ENCODE data around the gene SCRT2. TPM values are rescaled to one million over a fixed set of nuclear protein-coding genes. Genes with fewer than 3 reads are reported as not detected.
"Not testable (repeated sequence)": the region's sequence is repeated elsewhere in the genome, so short reads cannot be mapped to it uniquely, and the experiment has no call there.

The SCRT2 gene
- total and polyA plus RNA-seq, 2 donors from 2014 or later, result not detected

DNA sequence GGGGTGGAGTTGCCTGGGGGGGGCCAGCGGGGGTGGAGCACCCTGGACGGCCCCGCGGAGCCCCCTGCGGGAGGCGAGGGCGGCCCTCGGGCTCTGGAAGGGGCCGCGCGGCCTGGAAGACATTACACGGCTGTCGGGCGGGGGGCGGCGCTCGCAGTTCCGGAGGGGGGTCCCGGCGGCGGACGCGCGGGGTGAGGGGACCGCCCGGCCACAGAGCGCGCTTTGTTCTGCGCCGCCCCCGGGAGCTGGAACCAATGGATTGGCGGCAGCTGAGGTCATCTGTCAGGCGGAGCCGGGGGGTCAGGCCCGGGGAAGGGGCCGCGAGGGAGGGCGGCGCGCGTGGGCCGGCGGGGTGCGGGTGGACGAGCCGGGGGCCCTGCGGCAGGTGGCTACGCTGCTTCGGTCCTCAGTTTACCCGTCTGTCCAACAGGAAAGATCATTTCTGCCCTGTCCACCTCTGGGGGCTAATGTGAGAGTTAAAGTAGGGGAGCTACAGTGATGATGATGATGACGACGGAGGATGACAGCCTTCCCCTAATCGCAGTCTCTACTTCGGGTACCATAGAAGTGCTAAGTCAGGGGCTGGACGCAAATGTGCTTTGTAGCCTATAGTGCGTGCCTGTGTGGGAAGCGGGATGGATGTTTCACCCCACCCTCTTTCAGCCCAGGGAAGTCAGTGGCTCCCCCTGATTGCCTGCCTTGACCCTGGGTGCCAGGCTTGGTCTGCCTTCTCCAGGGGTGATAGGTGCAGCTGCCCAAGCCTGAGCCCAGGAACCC lies 33.0 kb downstream of the SCRT2 start:
- intact Hi-C loops (cut with DNase I), result loop anchor here (10.0 kb wide), 1 partner anchor 78 kb away; no protein-coding TSS in a partner anchor
- DNase-seq (peak in 4 of 5 donors; percentile 70 to 93 (median 81)), FAIRE-seq (no peak)
- H3K9ac ChIP-seq (ENCODE audit: low read length in 3 of 3), result no peak overlapping the region
- H3K4me3 ChIP-seq (ENCODE audit: low read length in 3 of 3), result peak overlapping the region in 1 of 3 donors; percentile 17
- TF ChIP-seq, protein P1, sequence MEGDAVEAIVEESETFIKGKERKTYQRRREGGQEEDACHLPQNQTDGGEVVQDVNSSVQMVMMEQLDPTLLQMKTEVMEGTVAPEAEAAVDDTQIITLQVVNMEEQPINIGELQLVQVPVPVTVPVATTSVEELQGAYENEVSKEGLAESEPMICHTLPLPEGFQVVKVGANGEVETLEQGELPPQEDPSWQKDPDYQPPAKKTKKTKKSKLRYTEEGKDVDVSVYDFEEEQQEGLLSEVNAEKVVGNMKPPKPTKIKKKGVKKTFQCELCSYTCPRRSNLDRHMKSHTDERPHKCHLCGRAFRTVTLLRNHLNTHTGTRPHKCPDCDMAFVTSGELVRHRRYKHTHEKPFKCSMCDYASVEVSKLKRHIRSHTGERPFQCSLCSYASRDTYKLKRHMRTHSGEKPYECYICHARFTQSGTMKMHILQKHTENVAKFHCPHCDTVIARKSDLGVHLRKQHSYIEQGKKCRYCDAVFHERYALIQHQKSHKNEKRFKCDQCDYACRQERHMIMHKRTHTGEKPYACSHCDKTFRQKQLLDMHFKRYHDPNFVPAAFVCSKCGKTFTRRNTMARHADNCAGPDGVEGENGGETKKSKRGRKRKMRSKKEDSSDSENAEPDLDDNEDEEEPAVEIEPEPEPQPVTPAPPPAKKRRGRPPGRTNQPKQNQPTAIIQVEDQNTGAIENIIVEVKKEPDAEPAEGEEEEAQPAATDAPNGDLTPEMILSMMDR (IDR thresholded peaks at IDR 0.05; ENCODE audit: borderline replicate concordance, extremely low read depth, insufficient read depth), result no peak
- H3K4me1 ChIP-seq (ENCODE audit: control insufficient read depth in 2 of 3, insufficient read depth in 2 of 3, low read depth in 1 of 3, low read length in 3 of 3), result peaks cover 0 to 5% (median 4%) of the 10 kb centered on the region in 3 donors
- H3K9me3 ChIP-seq (ENCODE audit: control insufficient read depth in 2 of 3, insufficient read depth in 1 of 3, low read length in 3 of 3), result no peaks in the 10 kb centered on the region
- no peaks in the 10 kb centered on the region for H3K27me3 ChIP-seq (ENCODE audit: control insufficient read depth, insufficient read depth, low read length)
- H3K27ac ChIP-seq (ENCODE audit: low read depth in 2 of 2, low read length in 2 of 2), result peak overlapping the region in 1 of 2 donors; percentile 28
- peaks cover 0 to 3% (median 1%) of the 10 kb centered on the region in 3 donors for H3K36me3 ChIP-seq (ENCODE audit: control insufficient read depth in 2 of 3, insufficient read depth in 3 of 3, low read length in 3 of 3)

DNA sequence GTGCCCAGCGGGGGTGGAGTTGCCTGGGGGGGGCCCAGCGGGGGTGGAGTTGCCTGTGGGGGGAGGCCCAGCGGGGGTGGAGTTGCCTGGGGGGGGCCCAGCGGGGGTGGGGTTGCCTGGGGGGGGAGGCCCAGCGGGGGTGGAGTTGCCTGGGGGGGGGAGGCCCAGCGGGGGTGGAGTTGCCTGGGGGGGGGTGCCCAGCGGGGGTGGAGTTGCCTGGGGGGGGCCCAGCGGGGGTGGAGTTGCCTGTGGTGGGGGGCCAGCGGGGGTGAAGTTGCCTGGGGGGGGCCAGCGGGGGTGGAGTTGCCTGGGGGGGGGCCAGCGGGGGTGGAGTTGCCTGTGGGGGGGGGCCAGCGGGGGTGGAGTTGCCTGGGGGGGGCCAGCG lies 33.6 kb downstream of the SCRT2 start:
- FAIRE-seq, result not testable (repeated sequence)

DNA sequence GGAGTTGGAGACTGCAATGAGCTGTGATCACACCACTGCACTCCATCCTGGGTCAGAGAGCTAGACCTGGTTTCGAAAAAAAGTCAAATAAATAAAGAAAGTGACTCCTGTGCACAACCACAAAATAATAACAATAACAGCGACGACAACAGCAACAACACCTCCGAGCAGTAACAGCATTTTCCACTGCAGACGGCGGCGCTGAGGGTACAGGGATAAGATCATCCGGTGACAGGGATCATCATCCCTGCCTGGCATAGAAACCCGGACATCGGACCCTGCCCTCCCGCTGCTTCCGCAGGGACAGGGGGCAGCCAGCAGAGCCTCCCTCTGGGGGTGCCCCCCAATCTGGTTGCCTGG lies 34.1 kb downstream of the SCRT2 start:
- TF ChIP-seq, protein P1 (IDR thresholded peaks at IDR 0.05; ENCODE audit: borderline replicate concordance, extremely low read depth, insufficient read depth), result no peak
- DNase-seq, result peak in 3 of 5 donors; percentile 50 to 67 (median 54)
- FAIRE-seq, result no peak
- H3K4me1 ChIP-seq (ENCODE audit: control insufficient read depth in 2 of 3, insufficient read depth in 2 of 3, low read depth in 1 of 3, low read length in 3 of 3), result peaks cover 0 to 5% (median 4%) of the 10 kb centered on the region in 3 donors
- no peaks in the 10 kb centered on the region for H3K27me3 ChIP-seq (ENCODE audit: control insufficient read depth, insufficient read depth, low read length)
- H3K4me3 ChIP-seq (ENCODE audit: low read length in 3 of 3), result no peak overlapping the region
- H3K36me3 ChIP-seq (ENCODE audit: control insufficient read depth in 2 of 3, insufficient read depth in 3 of 3, low read length in 3 of 3), result no peaks in the 10 kb centered on the region
- no peak overlapping the region for H3K27ac ChIP-seq (ENCODE audit: low read depth in 2 of 2, low read length in 2 of 2)
- H3K9ac ChIP-seq (ENCODE audit: low read length in 3 of 3), result no peak overlapping the region
- no peaks in the 10 kb centered on the region for H3K9me3 ChIP-seq (ENCODE audit: control insufficient read depth in 2 of 3, insufficient read depth in 1 of 3, low read length in 3 of 3)
- intact Hi-C loops (cut with DNase I), result loop anchor here (10.0 kb wide), 1 partner anchor 77 kb away; no protein-coding TSS in a partner anchor

More for the DNA sequence above, 33.6 kb downstream of the SCRT2 start:
- not testable (repeated sequence) for H3K9ac ChIP-seq (ENCODE audit: low read length in 3 of 3); H3K9me3 ChIP-seq (ENCODE audit: control insufficient read depth in 2 of 3, insufficient read depth in 1 of 3, low read length in 3 of 3); H3K36me3 ChIP-seq (ENCODE audit: control insufficient read depth in 2 of 3, insufficient read depth in 3 of 3, low read length in 3 of 3); H3K4me3 ChIP-seq (ENCODE audit: low read length in 3 of 3); H3K27me3 ChIP-seq (ENCODE audit: control insufficient read depth, insufficient read depth, low read length); DNase-seq; H3K27ac ChIP-seq (ENCODE audit: low read depth in 2 of 2, low read length in 2 of 2); H3K4me1 ChIP-seq (ENCODE audit: control insufficient read depth in 2 of 3, insufficient read depth in 2 of 3, low read depth in 1 of 3, low read length in 3 of 3)
- intact Hi-C loops (cut with DNase I), result loop anchor here (10.0 kb wide), 1 partner anchor 77 kb away; no protein-coding TSS in a partner anchor

DNA sequence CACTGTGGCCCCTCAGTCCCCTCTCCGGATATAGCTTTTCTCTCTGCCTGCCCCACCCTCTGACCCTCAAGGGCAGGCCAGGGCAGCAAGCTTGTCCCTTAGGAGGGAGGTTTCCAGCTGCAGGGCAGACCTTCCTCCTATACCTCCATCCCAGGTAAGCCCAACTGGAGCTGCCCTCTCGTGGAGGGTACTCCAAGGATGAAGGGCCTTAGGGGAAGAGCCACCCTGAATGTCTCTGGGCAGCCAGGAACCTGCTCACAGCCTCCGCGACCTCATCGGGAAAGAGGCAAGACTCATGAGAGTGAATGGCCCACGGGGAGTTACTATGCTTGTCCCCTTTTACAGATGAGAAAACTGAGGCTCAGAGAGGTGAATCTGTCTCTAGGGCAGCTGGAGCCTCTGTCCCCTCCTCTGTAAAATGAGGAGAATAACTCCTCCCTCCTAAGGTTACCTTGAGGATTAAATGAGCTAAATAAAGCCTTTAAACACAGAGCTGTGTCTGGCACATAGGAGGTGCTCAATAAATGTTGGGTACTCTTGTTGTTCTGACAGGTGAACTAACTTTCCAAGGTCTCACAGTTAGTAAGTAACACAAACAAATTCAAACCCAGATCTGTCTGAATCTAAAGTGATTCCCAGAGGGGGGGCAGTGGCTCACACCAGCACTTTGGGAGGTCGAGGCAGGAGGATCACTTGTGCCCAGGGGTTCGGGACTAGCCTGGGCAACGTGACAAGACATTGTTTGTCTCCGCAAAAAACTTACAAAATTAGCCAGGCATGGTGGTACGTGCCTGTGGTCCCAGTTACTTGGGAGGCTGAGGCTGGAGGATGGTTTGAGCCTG lies 34.7 kb downstream of the SCRT2 start:
- Histone ChIP-seq H3K9me3 (ENCODE audit: control insufficient read depth in 2 of 3, insufficient read depth in 1 of 3, low read length in 3 of 3) (no peaks in the 10 kb centered on the region), H3K27ac (ENCODE audit: low read depth in 2 of 2, low read length in 2 of 2) (no peak overlapping the region), H3K9ac (ENCODE audit: low read length in 3 of 3) (no peak overlapping the region), H3K27me3 (ENCODE audit: control insufficient read depth, insufficient read depth, low read length) (no peaks in the 10 kb centered on the region), H3K4me3 (ENCODE audit: low read length in 3 of 3) (no peak overlapping the region), H3K4me1 (ENCODE audit: control insufficient read depth in 2 of 3, insufficient read depth in 2 of 3, low read depth in 1 of 3, low read length in 3 of 3) (peaks cover 0 to 4% (median 4%) of the 10 kb centered on the region in 3 donors), H3K36me3 (ENCODE audit: control insufficient read depth in 2 of 3, insufficient read depth in 3 of 3, low read length in 3 of 3) (no peaks in the 10 kb centered on the region)
- no peak for DNase-seq
- no peak for FAIRE-seq
- intact Hi-C loops (cut with DNase I), result loop anchor here (10.0 kb wide), 1 partner anchor 76 kb away; no protein-coding TSS in a partner anchor
- TF ChIP-seq, protein P1 (IDR thresholded peaks at IDR 0.05; ENCODE audit: borderline replicate concordance, extremely low read depth, insufficient read depth), result no peak
